MV-4-11 (cell line): ENCODE results near the gene DEPP1.

Source experiments
- DNase-seq: peaks from one replicate; lab custom pipeline; 2025; lab: John Stamatoyannopoulos, UW

Gene DEPP1

DNA sequence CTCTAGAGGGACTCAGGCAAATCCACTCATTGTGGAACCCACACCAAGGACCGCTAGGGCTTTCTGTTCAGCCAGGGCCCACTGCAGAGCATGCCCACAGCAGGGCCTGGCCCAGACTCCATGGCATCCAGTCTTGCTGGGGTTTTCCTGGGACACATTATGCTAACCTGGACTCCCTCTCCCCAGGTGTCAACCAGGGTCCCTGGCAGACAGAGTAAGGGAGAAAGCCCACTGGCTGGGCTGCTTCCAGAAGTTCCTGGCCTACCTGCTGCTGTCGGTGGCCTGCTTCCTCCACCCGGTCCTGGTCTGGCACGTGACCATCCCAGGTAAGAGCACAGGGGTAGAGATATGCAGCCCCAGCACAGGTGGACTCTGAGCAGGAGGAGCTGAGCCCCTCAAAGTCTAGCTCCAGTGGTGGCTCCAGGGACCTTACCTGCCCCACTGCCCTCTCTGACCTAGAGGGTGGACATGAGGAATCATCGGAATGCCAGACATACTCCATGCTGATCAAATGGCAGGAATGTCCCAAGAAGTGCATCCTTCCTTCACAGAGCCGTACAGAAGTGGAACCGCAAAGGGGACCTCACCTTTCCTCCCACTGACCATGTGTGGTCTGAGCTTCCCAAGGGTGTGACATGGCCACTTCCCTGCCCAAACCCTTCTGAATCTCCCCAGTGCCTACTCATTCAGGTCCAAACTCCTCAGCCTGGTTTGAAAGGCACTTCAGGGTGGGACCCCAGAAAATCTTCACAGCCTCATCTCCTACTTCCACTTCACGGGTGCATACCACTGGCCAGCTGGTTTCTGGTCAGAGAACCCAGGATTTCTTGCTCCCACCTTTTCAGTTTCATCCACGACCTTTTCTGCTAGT, 44.9 kb downstream of the DEPP1 start:
- DNase-seq, result no peak

- peak; percentile 70 for DNase-seq
Observed at GRCh38 chr10:44932517-44933450, 45.8 kb downstream of the DEPP1 start.

- DNase-seq, result no peak
Observed at GRCh38 chr10:44931621-44932516, 46.7 kb downstream of the DEPP1 start.

GRCh38 chr10:44930904-44931620, 47.5 kb downstream of the DEPP1 start:
- DNase-seq, result no peak

GRCh38 chr10:44929356-44930255, 49.0 kb downstream of the DEPP1 start:
- DNase-seq, result no peak

- no peak for DNase-seq
Observed at GRCh38 chr10:44928462-44928861, 50.1 kb downstream of the DEPP1 start.

DNA sequence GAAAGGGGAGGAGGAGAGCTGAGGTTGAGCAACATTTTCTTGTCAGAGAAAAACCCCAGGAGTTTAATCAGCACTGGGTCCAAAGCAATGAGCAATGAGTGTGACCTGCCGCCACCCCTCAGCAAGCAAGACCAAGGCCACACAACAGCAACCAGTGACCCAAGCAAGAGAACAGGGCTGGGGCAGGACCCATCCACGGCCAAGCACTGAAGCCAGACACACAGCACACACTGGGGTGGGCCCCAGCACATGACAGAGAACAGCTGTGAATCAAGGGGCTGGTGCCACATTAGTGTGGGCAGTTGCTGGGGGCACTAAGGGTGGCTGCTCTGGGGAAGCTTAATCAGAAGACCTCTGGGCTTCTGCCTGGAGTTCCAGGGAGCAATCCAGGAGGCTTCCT, 51.3 kb downstream of the DEPP1 start:
- DNase-seq, result peak; percentile 52

DNA sequence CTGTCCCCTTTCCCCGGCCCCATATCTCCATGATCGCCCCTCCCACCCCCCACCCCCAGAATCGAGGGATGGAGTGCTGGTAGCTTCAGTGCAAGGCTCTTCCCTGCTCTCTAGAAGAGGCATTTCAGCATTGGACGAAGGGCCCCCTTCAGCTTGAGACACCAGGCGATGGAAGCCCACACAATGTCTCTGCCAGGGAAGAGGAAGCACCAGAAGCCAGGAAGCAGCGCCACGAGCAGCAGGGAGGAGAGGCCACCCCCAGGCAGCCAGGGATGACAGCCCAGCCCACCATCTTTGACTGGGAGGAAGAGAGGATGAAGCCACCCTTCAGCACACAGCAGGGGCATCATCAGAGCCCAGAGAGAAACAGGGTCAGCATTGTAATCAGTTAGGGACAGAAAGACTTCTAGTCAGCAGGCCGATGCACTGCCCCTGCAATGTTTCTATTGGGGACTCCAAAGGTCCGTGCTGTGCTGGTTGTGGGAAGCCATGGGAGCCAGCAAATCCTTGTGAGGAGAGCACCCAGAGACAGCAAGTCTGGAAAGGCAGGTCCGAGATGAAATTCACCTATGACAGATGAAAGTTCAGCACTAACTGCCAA, 51.8 kb downstream of the DEPP1 start:
- no peak for DNase-seq
